Erythroblast (primary cell): ENCODE measurements around the gene MOGAT1.

ENCODE experiments used
- GATA1 ChIP-seq: IDR thresholded peaks from 2 replicates; pipeline ENCODE4 v1.6.1; 2011; ENCODE audit warnings: low read depth, mild to moderate bottlenecking, control low read depth, low read length, moderate library complexity
- POLR2A ChIP-seq: IDR thresholded peaks from 2 replicates; pipeline ENCODE4 v1.6.1; 2011; ENCODE audit warnings: mild to moderate bottlenecking, low read length

GRCh38 chr2:222751821-222752719, 80.6 kb downstream of the MOGAT1 start:
- no peak for TF ChIP-seq POLR2A
- no peak for TF ChIP-seq GATA1
